Left renal pelvis (tissue), 4 donors: Measurements from ENCODE around the gene DOCK9. TPM values are rescaled to one million over a fixed set of nuclear protein-coding genes. Genes with fewer than 3 reads are reported as not detected.
"Not testable (repeated sequence)": the region's sequence is repeated elsewhere in the genome, so short reads cannot be mapped to it uniquely, and the experiment has no call there.

Source experiments
- DNase-seq, 4 donors: peaks; one replicate each; pipeline ENCODE4 v3.0.0-alpha.2; 2013; ENCODE audit warnings: low read depth in 4 of 4, low spot score in 3 of 4
- polyA plus RNA-seq, 4 donors: library from polyadenylated mRNA; unstranded; fragments of 120-200 nt; gene quantifications; one replicate each; pipeline ENCODE4 v1.2.1, GENCODE V29; 2013; ENCODE audit not compliant: insufficient read length in 4 of 4

Gene DOCK9
- polyA plus RNA-seq, 4 donors: 56.8 to 65.5 (median 64.8) TPM

- no peak for DNase-seq
Measured at GRCh38 chr13:98761126-98761985, 216.5 kb downstream of the DOCK9 start.

DNA sequence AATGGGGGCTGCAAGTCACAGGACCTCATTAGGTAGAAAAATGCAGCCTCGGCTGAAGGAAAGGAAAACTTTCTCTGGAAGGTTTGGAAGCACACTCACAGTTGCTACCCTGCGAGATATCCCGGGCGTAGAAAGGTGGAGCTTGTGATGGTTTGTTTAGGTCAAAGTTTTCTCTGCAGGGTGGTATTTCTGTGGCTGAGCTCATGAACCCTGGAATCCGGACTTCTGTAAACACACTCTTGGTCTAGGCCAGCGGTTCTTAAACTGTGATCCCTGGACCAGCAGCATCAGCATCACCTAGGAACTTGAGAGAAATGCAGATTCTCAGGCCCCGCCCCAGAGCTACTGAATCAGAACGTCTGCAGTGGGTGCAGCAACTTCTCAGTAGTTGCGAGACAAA is 222.1 kb downstream of the DOCK9 start:
- DNase-seq: no peak

DNA sequence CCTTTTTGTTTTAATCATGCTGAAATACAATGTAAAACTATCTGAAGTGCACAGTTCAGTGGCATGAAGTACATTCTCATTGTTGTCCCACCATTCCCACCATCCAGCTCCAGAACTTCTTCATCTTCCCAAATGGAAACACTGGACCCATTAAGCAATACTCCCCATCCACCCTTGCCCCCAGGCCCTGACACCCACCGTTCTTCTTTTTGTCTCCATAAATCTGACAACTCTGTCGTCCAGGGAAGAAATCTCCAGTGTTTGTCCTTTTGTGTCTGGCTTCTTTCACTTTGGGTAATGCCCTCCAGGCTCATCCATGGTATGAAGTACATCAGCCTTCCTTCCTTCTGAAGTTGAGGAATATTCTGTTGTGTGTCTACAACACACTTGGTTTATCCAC is 222.7 kb downstream of the DOCK9 start:
- no peak for DNase-seq

DNA sequence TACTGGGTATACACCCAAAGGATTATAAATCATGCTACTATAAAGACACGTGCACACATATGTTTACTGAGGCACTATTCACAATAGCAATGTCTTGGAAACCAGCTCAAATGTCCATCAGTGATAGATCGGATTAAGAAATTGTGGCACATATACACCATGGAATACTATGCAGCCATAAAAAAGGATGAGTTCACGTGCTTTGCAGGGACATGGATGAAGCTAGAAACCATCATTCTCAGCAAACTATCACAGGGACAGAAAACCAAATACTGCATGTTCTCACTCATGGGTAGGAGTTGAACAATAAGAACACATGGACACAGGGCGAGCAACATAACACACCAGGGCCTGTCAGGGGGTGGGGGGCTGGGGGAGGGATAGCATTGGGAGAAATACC is 223.4 kb downstream of the DOCK9 start:
- DNase-seq: not testable (repeated sequence)

- DNase-seq: no peak
Measured at GRCh38 chr13:98752467-98753290, 225.2 kb downstream of the DOCK9 start, which contains the start of gene SLC15A1. Gene SLC15A1, minus strand, starts transcription at chr13:98752672. Its CDS starts 74 bp downstream, at chr13:98752598.

DNA sequence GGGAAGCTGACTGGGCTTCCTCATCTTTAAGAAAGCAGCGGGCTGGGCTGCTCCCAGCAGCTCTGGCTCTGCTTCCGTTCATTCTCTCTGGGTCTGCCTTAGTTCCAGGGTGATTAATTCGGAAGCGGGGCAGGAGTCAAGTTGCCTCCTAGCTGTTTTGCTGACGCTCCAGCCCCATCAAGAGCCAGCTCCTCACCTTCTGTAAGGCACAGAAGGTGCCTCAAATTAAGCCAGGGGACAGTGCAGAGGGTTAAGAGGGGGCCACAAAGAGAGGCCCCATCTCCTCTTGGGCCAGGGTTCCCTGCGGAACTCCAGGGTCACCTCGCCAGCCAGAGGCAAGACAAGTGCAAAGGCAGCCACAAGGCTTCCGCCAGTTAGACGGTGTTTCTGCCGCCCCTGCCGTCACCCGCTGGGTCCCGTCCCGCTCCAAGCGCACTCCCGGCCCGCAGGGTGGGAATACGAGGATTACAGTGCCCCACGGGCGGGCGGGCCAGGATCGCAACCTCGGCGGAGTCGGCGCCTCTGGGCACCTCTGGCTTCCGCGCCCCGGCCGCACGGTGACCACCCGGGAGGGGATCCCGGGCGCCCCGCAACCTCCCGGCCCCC is 225.9 kb downstream of the DOCK9 start:
- DNase-seq: peak in 1 of 4 donors; percentile 40

- DNase-seq: peak in 1 of 4 donors; percentile 28
Measured at GRCh38 chr13:98751367-98751782, 226.5 kb downstream of the DOCK9 start.

DNA sequence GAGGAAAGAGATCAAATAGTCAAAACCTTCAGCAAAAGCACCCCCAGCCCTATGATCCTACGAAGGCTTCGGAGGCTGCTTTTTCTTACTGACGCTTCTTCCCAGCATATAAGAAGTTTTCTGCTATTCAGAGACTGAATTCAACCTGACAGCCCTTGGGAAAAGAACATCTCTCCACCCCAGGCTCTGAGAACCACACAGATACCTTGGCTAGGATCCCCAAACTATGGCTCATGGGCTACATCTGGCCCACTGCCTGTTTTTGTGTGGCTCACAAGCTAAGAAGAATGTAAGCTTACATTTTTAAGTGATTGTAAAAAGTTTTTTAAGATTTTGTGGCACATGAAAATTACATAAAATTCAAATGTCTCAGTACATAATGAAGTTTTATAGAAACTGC is 228.4 kb downstream of the DOCK9 start:
- no peak for DNase-seq

DNA sequence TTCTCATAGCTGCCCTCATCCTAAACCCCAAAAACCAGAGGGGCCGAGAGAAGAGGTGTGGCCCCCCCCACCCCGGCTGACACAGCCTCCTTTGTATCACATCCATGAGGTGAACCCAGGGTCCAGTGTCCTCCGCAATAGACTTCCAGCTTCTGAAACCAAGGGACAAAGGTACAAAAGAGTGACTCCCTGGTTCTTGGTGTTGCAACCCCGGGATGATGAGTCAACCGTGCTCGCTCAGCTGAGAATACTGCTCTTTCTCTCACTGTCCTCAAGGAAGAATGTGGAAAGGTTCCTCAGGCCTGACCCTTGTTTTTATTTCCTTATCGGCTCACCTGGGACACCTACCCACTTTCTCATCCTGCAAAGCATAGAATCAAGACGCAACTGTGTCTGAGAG is 230.9 kb downstream of the DOCK9 start:
- no peak for DNase-seq

Other genes with a start within 250 kb of the DOCK9 start
- 10 to 100 TPM in 2 of 4 donors, 1 to 10 TPM in 2; 8.7 to 13.5 (median 11.3) TPM for gene SLC15A1, start 225.4 kb downstream of the DOCK9 start, polyA plus RNA-seq
- gene UBAC2, start 222.8 kb upstream of the DOCK9 start, polyA plus RNA-seq: 100 to 1,000 TPM in 1 of 4 donors, 10 to 100 TPM in 3; 74.5 to 107 (median 94.7) TPM